HepG2 (cell line): ENCODE results near the gene MED22. TPM values are rescaled to one million over a fixed set of nuclear protein-coding genes. Genes with fewer than 3 reads are reported as not detected.

Source experiments
- ARID2 ChIP-seq: sonication (generic); formaldehyde crosslinking; IDR thresholded peaks from 2 replicates; pipeline ENCODE4 v1.8.1; 2022; ENCODE audit warnings: mild to moderate bottlenecking, missing genetic modification reagents, borderline replicate concordance
- CEBPG ChIP-seq: IDR thresholded peaks from 2 replicates; pipeline ENCODE4 v1.6.1; 2016
- HMGXB3 ChIP-seq: sonication (generic); formaldehyde crosslinking; IDR thresholded peaks from 2 replicates; pipeline ENCODE4 v1.4.0; 2020; ENCODE audit warnings: missing genetic modification reagents, borderline replicate concordance
- PLRG1 ChIP-seq: fragments of 450-650 bp; conservative IDR thresholded peaks from 2 replicates; pipeline ENCODE4 v1.6.1; 2016
- SETDB1 ChIP-seq: sonication (generic); formaldehyde crosslinking; IDR thresholded peaks from 2 replicates; pipeline ENCODE4 v1.5.1; 2020; ENCODE audit warnings: missing genetic modification reagents, mild to moderate bottlenecking, borderline replicate concordance
- ZNF34 ChIP-seq: sonication (generic); formaldehyde crosslinking; IDR thresholded peaks from 2 replicates; pipeline ENCODE4 v1.4.0; 2020; ENCODE audit warnings: mild to moderate bottlenecking, missing genetic modification reagents, borderline replicate concordance
- ZNF724P ChIP-seq: sonication (generic); formaldehyde crosslinking; IDR thresholded peaks from 2 replicates; pipeline ENCODE4 v1.8.0; 2022; ENCODE audit warnings: missing genetic modification reagents, borderline replicate concordance
- polyA plus RNA-seq, 8 experiments: library from polyadenylated mRNA; depleted of rRNA in 3 of 8; stranded (reverse) in 7 of 8; unstranded in 1 of 8; fragments of >200 nt; fragmentation: Illumina TruSeq in 4 of 8; extraction: Trizol in 4 of 8; gene quantifications; 2 replicates each; pipeline versions ENCODE4 v1.2.1 to v1.2.3, GENCODE V29; 2011 to 2016; ENCODE audit warnings: low read depth in 4 of 8, missing spikeins in 1 of 8, mixed read lengths in 1 of 8; ENCODE audit not compliant: insufficient read depth in 1 of 8
- total RNA-seq, 5 experiments: library from RNA; depleted of rRNA; stranded (reverse); fragments of >200 nt; fragmentation: Illumina TruSeq; extraction: Trizol; gene quantifications; 2 replicates each; pipeline ENCODE4 v1.2.3, GENCODE V29; 2016; ENCODE audit warnings: low read depth in 1 of 5
- TF ChIP-seq, protein P1 (sequence below): sonication (generic); formaldehyde crosslinking; IDR thresholded peaks from one replicate; pipeline ENCODE4 v1.5.1; 2020; ENCODE audit warnings: mild to moderate bottlenecking, missing genetic modification reagents; ENCODE audit errors: not compliant biosample characterization
- TF ChIP-seq, protein P2 (sequence below): sonication (generic); formaldehyde crosslinking; IDR thresholded peaks from 2 replicates; pipeline ENCODE4 v1.5.0; 2020; ENCODE audit warnings: missing genetic modification reagents
- TF ChIP-seq, protein P3 (sequence below): sonication (generic); formaldehyde crosslinking; IDR thresholded peaks from 2 replicates; pipeline ENCODE4 v1.8.0; 2022; ENCODE audit warnings: mild to moderate bottlenecking, missing genetic modification reagents
- TF ChIP-seq, protein P4 (sequence below): sonication (generic); formaldehyde crosslinking; IDR thresholded peaks from 2 replicates; pipeline ENCODE4 v1.8.1; 2023; ENCODE audit warnings: mild to moderate bottlenecking, inconsistent platforms, moderate library complexity, missing genetic modification reagents, borderline replicate concordance

Gene MED22
- total and polyA plus RNA-seq, 2 of the 13 experiments (the other 11 are each of a cell fraction or from before 2014, with no cell fraction given) = 15.8 to 22.1 TPM

DNA sequence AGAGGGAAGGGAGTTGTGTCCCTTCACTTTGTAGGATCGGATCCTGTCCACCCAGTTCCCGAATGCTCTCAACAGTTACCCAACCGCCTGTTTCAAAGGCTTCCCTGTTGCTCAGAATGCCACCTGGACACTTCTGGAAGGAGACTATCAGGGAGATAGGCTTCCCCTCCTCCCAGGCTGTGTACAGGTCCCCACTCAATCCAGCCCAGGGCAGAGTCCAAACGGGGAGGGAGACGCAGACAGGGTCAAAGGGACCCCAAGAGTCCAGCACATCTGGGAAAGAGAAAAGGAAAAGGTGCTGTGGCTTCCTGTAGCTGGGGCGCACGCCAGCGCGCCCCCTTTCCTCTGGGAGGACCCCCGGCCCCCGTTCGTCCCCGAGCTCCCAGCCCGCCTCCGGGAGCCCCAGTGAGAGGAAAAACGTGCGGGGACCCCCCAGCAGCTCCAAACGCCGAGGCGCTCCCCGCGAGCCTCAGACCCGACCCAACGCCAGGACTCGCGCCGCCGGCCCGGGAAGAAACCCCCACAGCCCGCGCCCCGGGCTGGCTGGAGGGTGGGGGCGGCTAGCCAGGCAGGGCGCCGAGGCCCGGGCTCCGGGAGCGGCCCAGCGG lies 27.3 kb upstream of the MED22 start (continued):
- TF ChIP-seq, protein P1, sequence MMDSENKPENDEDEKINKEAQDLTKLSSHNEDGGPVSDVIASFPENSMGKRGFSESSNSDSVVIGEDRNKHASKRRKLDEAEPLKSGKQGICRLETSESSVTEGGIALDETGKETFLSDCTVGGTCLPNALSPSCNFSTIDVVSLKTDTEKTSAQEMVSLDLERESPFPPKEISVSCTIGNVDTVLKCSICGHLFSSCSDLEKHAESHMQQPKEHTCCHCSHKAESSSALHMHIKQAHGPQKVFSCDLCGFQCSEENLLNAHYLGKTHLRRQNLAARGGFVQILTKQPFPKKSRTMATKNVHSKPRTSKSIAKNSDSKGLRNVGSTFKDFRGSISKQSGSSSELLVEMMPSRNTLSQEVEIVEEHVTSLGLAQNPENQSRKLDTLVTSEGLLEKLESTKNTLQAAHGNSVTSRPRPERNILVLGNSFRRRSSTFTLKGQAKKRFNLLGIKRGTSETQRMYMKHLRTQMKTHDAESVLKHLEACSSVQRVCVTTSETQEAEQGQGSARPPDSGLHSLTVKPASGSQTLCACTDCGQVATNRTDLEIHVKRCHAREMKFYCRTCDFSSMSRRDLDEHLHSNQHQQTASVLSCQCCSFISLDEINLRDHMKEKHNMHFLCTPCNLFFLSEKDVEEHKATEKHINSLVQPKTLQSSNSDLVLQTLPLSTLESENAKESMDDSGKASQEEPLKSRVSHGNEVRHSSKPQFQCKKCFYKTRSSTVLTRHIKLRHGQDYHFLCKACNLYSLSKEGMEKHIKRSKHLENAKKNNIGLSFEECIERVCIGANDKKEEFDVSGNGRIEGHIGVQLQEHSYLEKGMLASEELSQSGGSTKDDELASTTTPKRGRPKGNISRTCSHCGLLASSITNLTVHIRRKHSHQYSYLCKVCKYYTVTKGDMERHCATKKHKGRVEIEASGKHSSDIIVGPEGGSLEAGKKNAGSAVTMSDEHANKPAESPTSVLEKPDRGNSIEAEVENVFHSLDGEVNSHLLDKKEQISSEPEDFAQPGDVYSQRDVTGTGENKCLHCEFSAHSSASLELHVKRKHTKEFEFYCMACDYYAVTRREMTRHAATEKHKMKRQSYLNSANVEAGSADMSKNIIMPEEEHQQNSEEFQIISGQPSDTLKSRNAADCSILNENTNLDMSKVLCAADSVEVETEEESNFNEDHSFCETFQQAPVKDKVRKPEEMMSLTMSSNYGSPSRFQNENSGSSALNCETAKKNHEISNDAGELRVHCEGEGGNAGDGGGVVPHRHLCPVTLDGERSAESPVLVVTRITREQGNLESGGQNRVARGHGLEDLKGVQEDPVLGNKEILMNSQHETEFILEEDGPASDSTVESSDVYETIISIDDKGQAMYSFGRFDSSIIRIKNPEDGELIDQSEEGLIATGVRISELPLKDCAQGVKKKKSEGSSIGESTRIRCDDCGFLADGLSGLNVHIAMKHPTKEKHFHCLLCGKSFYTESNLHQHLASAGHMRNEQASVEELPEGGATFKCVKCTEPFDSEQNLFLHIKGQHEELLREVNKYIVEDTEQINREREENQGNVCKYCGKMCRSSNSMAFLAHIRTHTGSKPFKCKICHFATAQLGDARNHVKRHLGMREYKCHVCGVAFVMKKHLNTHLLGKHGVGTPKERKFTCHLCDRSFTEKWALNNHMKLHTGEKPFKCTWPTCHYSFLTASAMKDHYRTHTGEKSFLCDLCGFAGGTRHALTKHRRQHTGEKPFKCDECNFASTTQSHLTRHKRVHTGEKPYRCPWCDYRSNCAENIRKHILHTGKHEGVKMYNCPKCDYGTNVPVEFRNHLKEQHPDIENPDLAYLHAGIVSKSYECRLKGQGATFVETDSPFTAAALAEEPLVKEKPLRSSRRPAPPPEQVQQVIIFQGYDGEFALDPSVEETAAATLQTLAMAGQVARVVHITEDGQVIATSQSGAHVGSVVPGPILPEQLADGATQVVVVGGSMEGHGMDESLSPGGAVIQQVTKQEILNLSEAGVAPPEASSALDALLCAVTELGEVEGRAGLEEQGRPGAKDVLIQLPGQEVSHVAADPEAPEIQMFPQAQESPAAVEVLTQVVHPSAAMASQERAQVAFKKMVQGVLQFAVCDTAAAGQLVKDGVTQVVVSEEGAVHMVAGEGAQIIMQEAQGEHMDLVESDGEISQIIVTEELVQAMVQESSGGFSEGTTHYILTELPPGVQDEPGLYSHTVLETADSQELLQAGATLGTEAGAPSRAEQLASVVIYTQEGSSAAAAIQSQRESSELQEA (CRISPR knock-in tag) = no peak
- TF ChIP-seq PLRG1 (no peak), CEBPG (CRISPR knock-in tag) (no peak), ZNF724P (CRISPR knock-in tag) (no peak), HMGXB3 (CRISPR knock-in tag) (no peak), ZNF34 (no peak), ARID2 (CRISPR knock-in tag) (no peak), SETDB1 (CRISPR knock-in tag) (no peak)
- TF ChIP-seq, protein P2, sequence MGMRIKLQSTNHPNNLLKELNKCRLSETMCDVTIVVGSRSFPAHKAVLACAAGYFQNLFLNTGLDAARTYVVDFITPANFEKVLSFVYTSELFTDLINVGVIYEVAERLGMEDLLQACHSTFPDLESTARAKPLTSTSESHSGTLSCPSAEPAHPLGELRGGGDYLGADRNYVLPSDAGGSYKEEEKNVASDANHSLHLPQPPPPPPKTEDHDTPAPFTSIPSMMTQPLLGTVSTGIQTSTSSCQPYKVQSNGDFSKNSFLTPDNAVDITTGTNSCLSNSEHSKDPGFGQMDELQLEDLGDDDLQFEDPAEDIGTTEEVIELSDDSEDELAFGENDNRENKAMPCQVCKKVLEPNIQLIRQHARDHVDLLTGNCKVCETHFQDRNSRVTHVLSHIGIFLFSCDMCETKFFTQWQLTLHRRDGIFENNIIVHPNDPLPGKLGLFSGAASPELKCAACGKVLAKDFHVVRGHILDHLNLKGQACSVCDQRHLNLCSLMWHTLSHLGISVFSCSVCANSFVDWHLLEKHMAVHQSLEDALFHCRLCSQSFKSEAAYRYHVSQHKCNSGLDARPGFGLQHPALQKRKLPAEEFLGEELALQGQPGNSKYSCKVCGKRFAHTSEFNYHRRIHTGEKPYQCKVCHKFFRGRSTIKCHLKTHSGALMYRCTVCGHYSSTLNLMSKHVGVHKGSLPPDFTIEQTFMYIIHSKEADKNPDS = peak; percentile 41; the same call in 1 of the 2 replicates
- TF ChIP-seq, protein P3, sequence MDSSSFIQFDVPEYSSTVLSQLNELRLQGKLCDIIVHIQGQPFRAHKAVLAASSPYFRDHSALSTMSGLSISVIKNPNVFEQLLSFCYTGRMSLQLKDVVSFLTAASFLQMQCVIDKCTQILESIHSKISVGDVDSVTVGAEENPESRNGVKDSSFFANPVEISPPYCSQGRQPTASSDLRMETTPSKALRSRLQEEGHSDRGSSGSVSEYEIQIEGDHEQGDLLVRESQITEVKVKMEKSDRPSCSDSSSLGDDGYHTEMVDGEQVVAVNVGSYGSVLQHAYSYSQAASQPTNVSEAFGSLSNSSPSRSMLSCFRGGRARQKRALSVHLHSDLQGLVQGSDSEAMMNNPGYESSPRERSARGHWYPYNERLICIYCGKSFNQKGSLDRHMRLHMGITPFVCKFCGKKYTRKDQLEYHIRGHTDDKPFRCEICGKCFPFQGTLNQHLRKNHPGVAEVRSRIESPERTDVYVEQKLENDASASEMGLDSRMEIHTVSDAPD (CRISPR knock-in tag) = no peak
- TF ChIP-seq, protein P4, sequence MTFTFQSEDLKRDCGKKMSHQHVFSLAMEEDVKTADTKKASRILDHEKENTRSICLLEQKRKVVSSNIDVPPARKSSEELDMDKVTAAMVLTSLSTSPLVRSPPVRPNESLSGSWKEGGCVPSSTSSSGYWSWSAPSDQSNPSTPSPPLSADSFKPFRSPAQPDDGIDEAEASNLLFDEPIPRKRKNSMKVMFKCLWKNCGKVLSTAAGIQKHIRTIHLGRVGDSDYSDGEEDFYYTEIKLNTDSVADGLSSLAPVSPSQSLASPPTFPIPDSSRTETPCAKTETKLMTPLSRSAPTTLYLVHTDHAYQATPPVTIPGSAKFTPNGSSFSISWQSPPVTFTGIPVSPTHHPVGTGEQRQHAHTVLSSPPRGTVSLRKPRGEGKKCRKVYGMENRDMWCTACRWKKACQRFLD (CRISPR knock-in tag) = no peak
